ENCODE results near the gene SBF2.

The SBF2 gene

GRCh38 chr11:9895006-9895405 lies 399.0 kb downstream of the SBF2 start:
- no peak for DNase-seq (ENCODE audit: low spot score)
- no peak overlapping the region for H2BK120ac ChIP-seq (ENCODE audit: low read depth, low read length)

GRCh38 chr11:9893474-9893873 lies 400.5 kb downstream of the SBF2 start:
- Histone ChIP-seq H2BK120ac (ENCODE audit: low read depth, low read length) (no peak overlapping the region), H2AK5ac (ENCODE audit: low read depth, low read length) (no peak overlapping the region), H3K36me3 (replicated peaks in 1 of 2; ENCODE audit: control insufficient read depth in 2 of 2, insufficient read depth in 2 of 2, low read length in 2 of 2) (peaks cover 0 to 15% of the 10 kb centered on the region in 2 donors), H2BK5ac (ENCODE audit: low read length) (no peak overlapping the region), H2BK15ac (ENCODE audit: low read length) (no peak overlapping the region), H3K79me1 (ENCODE audit: low read depth, low read length) (no peaks in the 10 kb centered on the region), H3K9me3 (replicated peaks in 1 of 2; ENCODE audit: control insufficient read depth in 2 of 2, insufficient read depth in 1 of 2, low read depth in 1 of 2, low read length in 2 of 2) (peaks cover 0 to 2% of the 10 kb centered on the region in 2 donors), H3K27me3 (ENCODE audit: control insufficient read depth in 3 of 3, insufficient read depth in 3 of 3, low read depth in 1 of 3, low read length in 3 of 3) (no peaks in the 10 kb centered on the region), H3K14ac (ENCODE audit: low read length) (no peak overlapping the region), H3K23ac (ENCODE audit: low read depth, low read length, poor library complexity) (no peak overlapping the region), H2BK12ac (ENCODE audit: low read length) (no peak overlapping the region), H3K9ac (ENCODE audit: low read depth, low read length, poor library complexity) (no peak overlapping the region), H3K4ac (ENCODE audit: low read length) (no peak overlapping the region), H3K27ac (replicated peaks; ENCODE audit: low read length) (no peak overlapping the region), H2AFZ (ENCODE audit: low read length) (no peak overlapping the region), H4K8ac (ENCODE audit: low read depth, low read length) (no peak overlapping the region), H3K18ac (ENCODE audit: low read length) (no peak overlapping the region), H3K4me2 (ENCODE audit: insufficient read depth, low read length, poor library complexity, severe bottlenecking) (no peak overlapping the region), H3K4me1 (ENCODE audit: control insufficient read depth in 2 of 2, insufficient read depth in 1 of 2, low read depth in 1 of 2, low read length in 2 of 2) (no peaks in the 10 kb centered on the region), H3K4me3 (ENCODE audit: low read length in 2 of 2) (no peak overlapping the region), H4K91ac (ENCODE audit: low read depth, low read length, poor library complexity) (no peak overlapping the region)
- WGBS, 2 donors (ENCODE audit: extremely low coverage in 2 of 2, insufficient read length in 2 of 2, insufficient replicate concordance in 1 of 2) = no CpG with 5 or more reads among the region's 2 CpGs
- no peak for DNase-seq (ENCODE audit: low spot score)

More at GRCh38 chr11:9895006-9895405, 399.0 kb downstream of the SBF2 start:
- Histone ChIP-seq H4K91ac (ENCODE audit: low read depth, low read length, poor library complexity) (no peak overlapping the region), H2AK5ac (ENCODE audit: low read depth, low read length) (no peak overlapping the region), H2BK15ac (ENCODE audit: low read length) (no peak overlapping the region), H2AFZ (ENCODE audit: low read length) (no peak overlapping the region), H3K14ac (ENCODE audit: low read length) (no peak overlapping the region), H3K4ac (ENCODE audit: low read length) (no peak overlapping the region), H3K23ac (ENCODE audit: low read depth, low read length, poor library complexity) (no peak overlapping the region), H3K9ac (ENCODE audit: low read depth, low read length, poor library complexity) (no peak overlapping the region), H2BK5ac (ENCODE audit: low read length) (no peak overlapping the region), H3K4me1 (ENCODE audit: control insufficient read depth in 2 of 2, insufficient read depth in 1 of 2, low read depth in 1 of 2, low read length in 2 of 2) (no peaks in the 10 kb centered on the region), H3K27ac (replicated peaks; ENCODE audit: low read length) (no peak overlapping the region), H4K8ac (ENCODE audit: low read depth, low read length) (no peak overlapping the region), H3K36me3 (replicated peaks in 1 of 2; ENCODE audit: control insufficient read depth in 2 of 2, insufficient read depth in 2 of 2, low read length in 2 of 2) (peaks cover 0 to 15% of the 10 kb centered on the region in 2 donors), H3K27me3 (ENCODE audit: control insufficient read depth in 3 of 3, insufficient read depth in 3 of 3, low read depth in 1 of 3, low read length in 3 of 3) (no peaks in the 10 kb centered on the region), H3K9me3 (replicated peaks in 1 of 2; ENCODE audit: control insufficient read depth in 2 of 2, insufficient read depth in 1 of 2, low read depth in 1 of 2, low read length in 2 of 2) (peaks cover 0 to 2% of the 10 kb centered on the region in 2 donors), H3K4me3 (ENCODE audit: low read length in 2 of 2) (no peak overlapping the region), H3K18ac (ENCODE audit: low read length) (no peak overlapping the region), H3K79me1 (ENCODE audit: low read depth, low read length) (no peaks in the 10 kb centered on the region), H3K4me2 (ENCODE audit: insufficient read depth, low read length, poor library complexity, severe bottlenecking) (no peak overlapping the region), H2BK12ac (ENCODE audit: low read length) (no peak overlapping the region)
- WGBS, 2 donors (ENCODE audit: extremely low coverage in 2 of 2, insufficient read length in 2 of 2, insufficient replicate concordance in 1 of 2) = no CpG with 5 or more reads among the region's 1 CpG

GRCh38 chr11:9888938-9889337 lies 405.1 kb downstream of the SBF2 start:
- Histone ChIP-seq H3K9me3 (replicated peaks in 1 of 2; ENCODE audit: control insufficient read depth in 2 of 2, insufficient read depth in 1 of 2, low read depth in 1 of 2, low read length in 2 of 2) (no peaks in the 10 kb centered on the region), H3K23ac (ENCODE audit: low read depth, low read length, poor library complexity) (no peak overlapping the region), H3K4me1 (ENCODE audit: control insufficient read depth in 2 of 2, insufficient read depth in 1 of 2, low read depth in 1 of 2, low read length in 2 of 2) (no peaks in the 10 kb centered on the region), H2AFZ (ENCODE audit: low read length) (no peak overlapping the region), H3K4ac (ENCODE audit: low read length) (no peak overlapping the region), H2BK12ac (ENCODE audit: low read length) (no peak overlapping the region), H4K8ac (ENCODE audit: low read depth, low read length) (no peak overlapping the region), H3K36me3 (replicated peaks in 1 of 2; ENCODE audit: control insufficient read depth in 2 of 2, insufficient read depth in 2 of 2, low read length in 2 of 2) (peaks cover 0 to 8% of the 10 kb centered on the region in 2 donors), H3K18ac (ENCODE audit: low read length) (no peak overlapping the region), H3K4me2 (ENCODE audit: insufficient read depth, low read length, poor library complexity, severe bottlenecking) (no peak overlapping the region), H2AK5ac (ENCODE audit: low read depth, low read length) (no peak overlapping the region), H3K14ac (ENCODE audit: low read length) (no peak overlapping the region), H3K27ac (replicated peaks; ENCODE audit: low read length) (no peak overlapping the region), H2BK15ac (ENCODE audit: low read length) (no peak overlapping the region), H2BK120ac (ENCODE audit: low read depth, low read length) (no peak overlapping the region), H3K4me3 (ENCODE audit: low read length in 2 of 2) (no peak overlapping the region), H3K9ac (ENCODE audit: low read depth, low read length, poor library complexity) (no peak overlapping the region), H3K27me3 (ENCODE audit: control insufficient read depth in 3 of 3, insufficient read depth in 3 of 3, low read depth in 1 of 3, low read length in 3 of 3) (no peaks in the 10 kb centered on the region), H3K79me1 (ENCODE audit: low read depth, low read length) (no peaks in the 10 kb centered on the region), H2BK5ac (ENCODE audit: low read length) (no peak overlapping the region), H4K91ac (ENCODE audit: low read depth, low read length, poor library complexity) (no peak overlapping the region)
- DNase-seq (ENCODE audit: low spot score) = no peak
- WGBS, 2 donors (ENCODE audit: extremely low coverage in 2 of 2, insufficient read length in 2 of 2, insufficient replicate concordance in 1 of 2) = no CpG with 5 or more reads among the region's 1 CpG

- H3K23ac ChIP-seq (ENCODE audit: low read depth, low read length, poor library complexity) = no peak overlapping the region
- H3K4me3 ChIP-seq (ENCODE audit: low read length in 2 of 2) = no peak overlapping the region
- H3K4me1 ChIP-seq (ENCODE audit: control insufficient read depth in 2 of 2, insufficient read depth in 1 of 2, low read depth in 1 of 2, low read length in 2 of 2) = no peaks in the 10 kb centered on the region
- no peak overlapping the region for H3K27ac ChIP-seq (replicated peaks; ENCODE audit: low read length)
- H3K14ac ChIP-seq (ENCODE audit: low read length) = no peak overlapping the region
- no CpG with 5 or more reads among the region's 2 CpGs for WGBS, 2 donors (ENCODE audit: extremely low coverage in 2 of 2, insufficient read length in 2 of 2, insufficient replicate concordance in 1 of 2)
- H3K4ac ChIP-seq (ENCODE audit: low read length) = no peak overlapping the region
- no peaks in the 10 kb centered on the region for H3K27me3 ChIP-seq (ENCODE audit: control insufficient read depth in 3 of 3, insufficient read depth in 3 of 3, low read depth in 1 of 3, low read length in 3 of 3)
- no peak overlapping the region for H3K18ac ChIP-seq (ENCODE audit: low read length)
- no peak overlapping the region for H2BK12ac ChIP-seq (ENCODE audit: low read length)
- no peak overlapping the region for H2AFZ ChIP-seq (ENCODE audit: low read length)
- H2AK5ac ChIP-seq (ENCODE audit: low read depth, low read length) = no peak overlapping the region
- no peaks in the 10 kb centered on the region for H3K79me1 ChIP-seq (ENCODE audit: low read depth, low read length)
- DNase-seq (ENCODE audit: low spot score) = no peak
- no peak overlapping the region for H2BK5ac ChIP-seq (ENCODE audit: low read length)
- H3K9ac ChIP-seq (ENCODE audit: low read depth, low read length, poor library complexity) = no peak overlapping the region
- H3K36me3 ChIP-seq (replicated peaks in 1 of 2; ENCODE audit: control insufficient read depth in 2 of 2, insufficient read depth in 2 of 2, low read length in 2 of 2) = no peaks in the 10 kb centered on the region
- no peaks in the 10 kb centered on the region for H3K9me3 ChIP-seq (replicated peaks in 1 of 2; ENCODE audit: control insufficient read depth in 2 of 2, insufficient read depth in 1 of 2, low read depth in 1 of 2, low read length in 2 of 2)
- no peak overlapping the region for H2BK120ac ChIP-seq (ENCODE audit: low read depth, low read length)
- H2BK15ac ChIP-seq (ENCODE audit: low read length) = no peak overlapping the region
- H4K8ac ChIP-seq (ENCODE audit: low read depth, low read length) = no peak overlapping the region
- H4K91ac ChIP-seq (ENCODE audit: low read depth, low read length, poor library complexity) = no peak overlapping the region
- no peak overlapping the region for H3K4me2 ChIP-seq (ENCODE audit: insufficient read depth, low read length, poor library complexity, severe bottlenecking)
Observed at GRCh38 chr11:9887472-9887871, 406.5 kb downstream of the SBF2 start.
